Brain microvascular endothelial cell (primary cell): ENCODE measurements around the gene EHD2.
"Not testable (repeated sequence)": the region's sequence is repeated elsewhere in the genome, so short reads cannot be mapped to it uniquely, and the experiment has no call there.

Experiments used
- DNase-seq: peaks from one replicate; pipeline ENCODE4 v3.0.0-alpha.2; 2020
- H3K27ac ChIP-seq: fragments of 250-450 bp; sonication (Bioruptor Pico); 2 replicates; pipeline ENCODE4 v1.5.1; 2020; ENCODE audit warnings: mild to moderate bottlenecking, moderate library complexity
- H3K27me3 ChIP-seq: fragments of 250-450 bp; sonication (Bioruptor Pico); replicated peaks from 2 replicates; pipeline ENCODE4 v1.5.1; 2020; ENCODE audit warnings: mild to moderate bottlenecking
- H3K36me3 ChIP-seq: fragments of 250-450 bp; sonication (Bioruptor Pico); replicated peaks from 2 replicates; pipeline ENCODE4 v1.5.1; 2020; ENCODE audit warnings: mild to moderate bottlenecking
- H3K4me3 ChIP-seq: 2 replicates; pipeline ENCODE4 v1.5.1; 2011; ENCODE audit warnings: low read depth, mild to moderate bottlenecking, control low read depth, low read length, moderate library complexity
- CTCF ChIP-seq: IDR thresholded peaks from 2 replicates; pipeline ENCODE4 v1.5.1; 2011; ENCODE audit warnings: low read depth, mild to moderate bottlenecking, moderate library complexity, low read length, control low read depth, inconsistent platforms; ENCODE audit errors: missing control alignments
- in situ Hi-C: cut with HindIII; loops from 2 replicates; pipeline ENCODE4 v1.10.0; 2017; ENCODE audit warnings: low sequenced_read_pairs, low pct_ligation_motif_present

The EHD2 gene

GRCh38 chr19:47757617-47758442, 44.6 kb downstream of the EHD2 start:
- Histone ChIP-seq H3K27ac (no peak overlapping the region), H3K4me3 (no peak overlapping the region), H3K27me3 (no peaks in the 10 kb centered on the region), H3K36me3 (peaks cover 56% of the 10 kb centered on the region)
- no peak for TF ChIP-seq CTCF
- in situ Hi-C loops, result no loop called here
- DNase-seq, result no peak

DNA sequence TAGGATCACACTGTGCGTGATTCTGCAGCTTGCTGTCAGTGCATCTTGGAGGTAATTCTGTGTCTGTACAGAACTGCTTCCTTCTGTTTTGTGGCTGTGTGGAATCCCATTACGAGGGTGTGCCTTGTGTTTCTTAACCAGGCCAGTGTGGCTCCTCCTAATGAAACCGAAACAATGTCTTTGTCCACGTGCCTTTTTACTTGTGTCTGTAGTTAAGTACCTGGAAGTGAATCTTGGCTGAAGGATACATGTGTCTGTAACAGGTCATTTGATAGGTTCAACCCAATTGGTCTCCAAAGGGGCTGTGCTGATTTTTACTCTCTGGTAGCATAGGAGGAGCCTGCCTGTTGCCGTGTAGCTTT, 45.2 kb downstream of the EHD2 start:
- Histone ChIP-seq H3K27ac (no peak overlapping the region), H3K4me3 (no peak overlapping the region), H3K36me3 (peaks cover 50% of the 10 kb centered on the region), H3K27me3 (no peaks in the 10 kb centered on the region)
- TF ChIP-seq CTCF, result no peak
- in situ Hi-C loops, result no loop called here
- DNase-seq, result no peak

- in situ Hi-C loops, result no loop called here
- no peaks in the 10 kb centered on the region for H3K27me3 ChIP-seq
- no peak overlapping the region for H3K4me3 ChIP-seq
- TF ChIP-seq CTCF, result no peak
- no peak for DNase-seq
- no peak overlapping the region for H3K27ac ChIP-seq
- peaks cover 29% of the 10 kb centered on the region for H3K36me3 ChIP-seq
These were observed 47.4 kb downstream of the EHD2 start for GRCh38 chr19:47760632-47760999.

- Histone ChIP-seq H3K27me3 (no peaks in the 10 kb centered on the region), H3K36me3 (peaks cover 20% of the 10 kb centered on the region), H3K27ac (no peak overlapping the region), H3K4me3 (no peak overlapping the region)
- no peak for DNase-seq
- TF ChIP-seq CTCF, result no peak
- in situ Hi-C loops, result no loop called here
These were observed 48.3 kb downstream of the EHD2 start for GRCh38 chr19:47761566-47761965.

GRCh38 chr19:47762151-47762550, 48.9 kb downstream of the EHD2 start:
- Histone ChIP-seq H3K27me3 (no peaks in the 10 kb centered on the region), H3K27ac (no peak overlapping the region), H3K36me3 (peaks cover 14% of the 10 kb centered on the region), H3K4me3 (no peak overlapping the region)
- TF ChIP-seq CTCF, result no peak
- no peak for DNase-seq
- in situ Hi-C loops, result no loop called here

DNA sequence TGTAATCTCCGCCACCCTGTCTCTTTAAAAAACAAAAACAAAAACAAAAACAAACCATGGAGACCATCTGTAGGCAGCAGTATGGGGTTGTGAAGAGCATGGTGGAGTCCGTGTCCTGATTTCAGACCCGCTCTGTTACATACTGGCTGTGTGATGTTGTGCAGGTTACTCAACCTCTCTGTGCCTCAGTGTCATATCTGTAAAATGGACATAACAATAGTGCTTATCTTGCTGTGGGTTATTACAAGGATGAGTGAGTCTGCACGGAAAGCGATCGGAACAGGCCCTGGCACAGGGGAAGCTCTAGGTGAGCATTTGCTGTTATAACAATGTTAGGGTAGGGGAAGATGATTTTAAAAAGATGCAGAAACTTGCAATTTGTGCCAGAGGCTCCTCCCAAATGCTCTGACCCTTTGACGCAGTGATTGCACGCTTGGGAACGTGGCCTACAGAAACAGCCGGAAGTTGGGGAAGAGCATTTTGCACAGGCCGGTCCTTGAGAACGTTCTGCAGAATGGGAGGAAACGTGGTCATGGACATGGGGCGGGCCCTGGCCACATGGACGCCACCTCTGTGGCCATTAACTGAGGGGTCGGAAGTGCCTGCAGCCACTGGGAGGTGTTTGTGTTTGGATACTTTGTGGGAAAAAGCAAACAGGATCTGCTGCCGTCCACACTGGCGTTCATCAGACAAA, 49.5 kb downstream of the EHD2 start:
- H3K27ac ChIP-seq, result no peak overlapping the region
- no peak overlapping the region for H3K4me3 ChIP-seq
- no peak for TF ChIP-seq CTCF
- peaks cover 9% of the 10 kb centered on the region for H3K36me3 ChIP-seq
- in situ Hi-C loops, result no loop called here
- H3K27me3 ChIP-seq, result no peaks in the 10 kb centered on the region
- no peak for DNase-seq

DNA sequence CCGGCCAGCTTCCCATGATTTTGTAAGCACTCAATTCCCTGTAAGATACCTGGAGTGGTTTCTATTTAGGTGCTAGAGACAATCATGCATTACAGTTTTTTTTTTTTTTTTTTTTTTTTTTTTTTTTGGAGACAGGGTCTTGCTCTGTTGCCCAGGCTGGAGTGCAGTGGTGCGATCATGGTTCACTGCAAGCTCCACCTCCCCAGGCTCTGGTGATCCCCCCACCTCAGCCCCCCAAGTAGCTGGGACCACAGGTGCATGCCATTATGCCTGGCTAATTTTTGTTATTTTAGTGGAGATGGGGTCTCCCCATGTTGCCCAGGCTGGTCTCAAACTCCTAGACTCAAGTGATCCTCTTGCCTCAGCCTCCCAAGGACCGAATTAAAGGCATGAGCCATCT, 51.5 kb downstream of the EHD2 start:
- in situ Hi-C loops, H3K4me3 ChIP-seq, H3K27me3 ChIP-seq, H3K27ac ChIP-seq, DNase-seq, H3K36me3 ChIP-seq: not testable (repeated sequence)
